OCI-LY3 (cell line): ENCODE results near the gene RDH8.

Source experiments
- H2AFZ ChIP-seq: fragments of 200-600, 300-600 bp; shearing (Covaris generic); 2 replicates; pipeline ENCODE4 v1.6.0; 2014; ENCODE audit warnings: antibody characterized with exemption, low read depth, low read length
- H3K27ac ChIP-seq: fragments of 200-600, 300-600 bp; sonication (generic); 2 replicates; pipeline ENCODE4 v1.5.1; 2014; ENCODE audit warnings: mild to moderate bottlenecking, low read length, moderate library complexity, mixed read lengths
- H3K27me3 ChIP-seq: fragments of 200-600, 300-600 bp; sonication (generic); 2 replicates; pipeline ENCODE4 v1.6.1; 2014; ENCODE audit warnings: low read depth, low read length, mixed read lengths
- H3K36me3 ChIP-seq: fragments of 200-600, 300-600 bp; sonication (generic); replicated peaks from 2 replicates; pipeline ENCODE3; 2014; ENCODE audit warnings: low read depth, low read length, mixed read lengths
- H3K4me1 ChIP-seq: fragments of 300-600, 200-600 bp; sonication (generic); 2 replicates; pipeline ENCODE4 v1.6.1; 2014; ENCODE audit warnings: low read length, mixed read lengths
- H3K4me2 ChIP-seq: fragments of 200-600, 300-600 bp; sonication (generic); 2 replicates; pipeline ENCODE4 v1.6.1; 2014; ENCODE audit warnings: low read length, mixed read lengths
- H3K4me3 ChIP-seq: fragments of 300-600, 200-600 bp; sonication (generic); 2 replicates; pipeline ENCODE4 v1.5.1; 2014; ENCODE audit warnings: antibody characterized with exemption, mild to moderate bottlenecking, low read length, moderate library complexity
- H3K79me2 ChIP-seq: fragments of 300-600, 200-600 bp; shearing (Covaris generic); 2 replicates; pipeline ENCODE4 v1.6.1; 2014; ENCODE audit warnings: mild to moderate bottlenecking, low read length, mixed read lengths
- H3K9ac ChIP-seq: fragments of 300-600, 200-600 bp; shearing (Covaris generic); 2 replicates; pipeline ENCODE4 v1.6.0; 2014; ENCODE audit warnings: mild to moderate bottlenecking, low read length, moderate library complexity
- H3K9me3 ChIP-seq: fragments of 200-600, 300-600 bp; shearing (Covaris generic); 2 replicates; pipeline ENCODE4 v1.6.1; 2014; ENCODE audit warnings: low read length, mixed read lengths; ENCODE audit not compliant: insufficient read depth
- H4K20me1 ChIP-seq: fragments of 200-600, 300-600 bp; sonication (generic); 2 replicates; pipeline ENCODE4 v1.6.1; 2016; ENCODE audit warnings: low read length, mixed read lengths; ENCODE audit not compliant: insufficient read depth
- CTCF ChIP-seq: fragments of 200-600, 300-600 bp; sonication (generic); IDR thresholded peaks from 2 replicates; pipeline ENCODE4 v1.5.1; 2014; ENCODE audit warnings: antibody characterized with exemption, low read length, low read depth
- EZH2phosphoT487 ChIP-seq: fragments of 200-600 bp; shearing (Covaris generic); IDR thresholded peaks from 2 replicates; pipeline ENCODE4 v1.6.1; 2018; ENCODE audit warnings: antibody characterized with exemption, mixed run types, low read depth

RDH8 gene

DNA sequence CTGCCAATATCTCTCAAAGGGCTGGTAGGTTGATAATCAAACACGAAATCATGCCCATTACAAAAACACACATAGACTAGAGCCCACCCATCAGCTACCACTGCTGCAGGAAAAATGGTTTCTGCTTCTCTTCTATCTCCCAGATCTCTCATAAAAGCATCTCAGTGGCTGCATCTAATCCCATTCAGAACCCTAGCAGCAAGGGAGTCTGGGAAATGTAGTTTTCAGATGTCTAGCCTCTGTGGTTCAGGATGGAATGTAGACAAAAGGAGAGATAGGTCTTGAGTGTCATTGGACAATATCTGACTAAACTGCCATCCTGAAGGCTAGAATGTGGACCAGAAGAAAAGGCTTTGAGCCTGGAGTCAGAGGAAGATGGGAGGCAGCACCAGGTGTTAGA is 32.1 kb downstream of the RDH8 start:
- H3K27me3 ChIP-seq: peaks cover 39% of the 10 kb centered on the region
- H3K36me3 ChIP-seq: no peaks in the 10 kb centered on the region
- no peaks in the 10 kb centered on the region for H4K20me1 ChIP-seq
- TF ChIP-seq CTCF (no peak), EZH2phosphoT487 (no peak)
- H3K79me2 ChIP-seq: no peaks in the 10 kb centered on the region
- H2AFZ ChIP-seq: no peak overlapping the region
- H3K9ac ChIP-seq: no peak overlapping the region
- no peak overlapping the region for H3K27ac ChIP-seq
- no peaks in the 10 kb centered on the region for H3K9me3 ChIP-seq
- no peaks in the 10 kb centered on the region for H3K4me1 ChIP-seq
- H3K4me2 ChIP-seq: no peak overlapping the region
- no peak overlapping the region for H3K4me3 ChIP-seq

DNA sequence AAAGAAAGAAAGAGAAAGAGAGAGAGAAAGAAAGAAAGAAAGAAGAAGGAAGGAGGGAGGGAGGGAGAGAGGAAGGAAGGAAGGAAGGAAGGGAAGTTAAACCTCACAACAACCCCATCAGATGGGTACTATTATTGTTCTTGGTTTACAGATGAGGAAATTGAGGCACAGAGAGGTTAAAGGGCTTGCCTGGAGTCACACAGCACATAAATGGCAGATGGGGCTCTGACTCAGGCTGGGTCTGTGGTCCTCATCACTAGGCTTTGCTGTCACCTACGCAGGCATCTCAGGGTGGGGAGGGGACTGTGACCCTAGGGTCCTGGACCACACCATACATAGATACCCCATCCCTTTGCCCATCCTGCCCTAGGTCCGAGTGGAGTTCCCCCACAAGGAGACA is 36.3 kb downstream of the RDH8 start:
- no peaks in the 10 kb centered on the region for H3K9me3 ChIP-seq
- no peaks in the 10 kb centered on the region for H3K36me3 ChIP-seq
- no peaks in the 10 kb centered on the region for H3K4me1 ChIP-seq
- no peak overlapping the region for H3K27ac ChIP-seq
- no peak overlapping the region for H3K9ac ChIP-seq
- H2AFZ ChIP-seq: no peak overlapping the region
- no peak overlapping the region for H3K4me2 ChIP-seq
- H3K4me3 ChIP-seq: no peak overlapping the region
- H3K79me2 ChIP-seq: no peaks in the 10 kb centered on the region
- TF ChIP-seq EZH2phosphoT487 (no peak), CTCF (no peak)
- H4K20me1 ChIP-seq: no peaks in the 10 kb centered on the region
- H3K27me3 ChIP-seq: peaks cover 14% of the 10 kb centered on the region; the same call in 1 of the 2 replicates

DNA sequence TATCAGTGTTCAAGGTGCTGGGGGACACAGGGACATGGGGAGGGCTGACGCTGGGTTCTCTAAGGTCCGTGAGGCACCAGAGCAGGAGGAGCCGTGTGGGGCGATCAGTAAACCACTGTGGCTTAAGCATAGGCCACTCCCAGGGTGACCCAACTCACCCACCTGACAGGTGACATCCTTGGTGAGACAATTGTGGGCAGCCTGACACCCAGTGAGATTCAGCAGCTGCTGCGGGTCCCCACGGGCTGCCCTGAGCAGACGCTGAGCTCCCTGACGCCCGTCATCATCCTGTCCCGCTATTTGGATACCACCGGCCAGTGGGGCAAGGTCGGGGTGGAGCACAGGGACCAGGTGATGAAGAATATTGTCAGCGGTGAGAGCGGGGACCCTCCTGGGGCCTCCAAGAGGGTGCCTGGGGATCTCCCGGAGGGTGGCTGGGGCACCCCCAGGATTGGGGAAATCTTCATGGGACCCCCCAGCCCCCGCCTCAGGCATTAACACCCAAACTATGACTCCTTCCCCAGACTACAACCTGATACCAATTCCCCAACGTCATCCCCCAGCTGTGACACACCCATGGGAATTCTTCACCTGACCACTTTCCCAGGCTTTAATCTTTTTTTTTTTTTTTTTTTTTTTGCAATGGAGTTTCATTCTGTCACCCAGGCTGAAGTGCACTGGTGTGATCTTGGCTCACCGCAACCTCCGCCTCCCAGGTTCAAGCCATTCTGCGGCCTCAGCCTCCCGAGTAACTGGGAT is 39.5 kb downstream of the RDH8 start:
- Histone ChIP-seq H3K36me3 (no peaks in the 10 kb centered on the region), H3K27ac (no peak overlapping the region), H4K20me1 (no peaks in the 10 kb centered on the region), H3K9ac (no peak overlapping the region), H3K4me1 (no peaks in the 10 kb centered on the region), H2AFZ (no peak overlapping the region), H3K27me3 (0 out of 2 replicates have a peak, but pooled peaks cover 5% of the 10 kb centered on the region), H3K79me2 (no peaks in the 10 kb centered on the region), H3K4me2 (no peak overlapping the region), H3K4me3 (no peak overlapping the region), H3K9me3 (no peaks in the 10 kb centered on the region)
- TF ChIP-seq EZH2phosphoT487 (no peak), CTCF (no peak)

GRCh38 chr19:10061717-10062310 is 48.5 kb downstream of the RDH8 start:
- no peak overlapping the region for H3K9ac ChIP-seq
- H2AFZ ChIP-seq: no peak overlapping the region
- no peak overlapping the region for H3K27ac ChIP-seq
- peaks cover 5% of the 10 kb centered on the region; the same call in 1 of the 2 replicates for H3K27me3 ChIP-seq
- no peaks in the 10 kb centered on the region for H4K20me1 ChIP-seq
- no peaks in the 10 kb centered on the region for H3K9me3 ChIP-seq
- no peak overlapping the region for H3K4me2 ChIP-seq
- H3K4me1 ChIP-seq: no peaks in the 10 kb centered on the region
- no peaks in the 10 kb centered on the region for H3K36me3 ChIP-seq
- H3K4me3 ChIP-seq: no peak overlapping the region
- TF ChIP-seq CTCF (no peak), EZH2phosphoT487 (no peak)
- H3K79me2 ChIP-seq: no peaks in the 10 kb centered on the region
